Hypothalamus (tissue), 51 donors: ENCODE measurements around the gene CERT1.
"Not testable (repeated sequence)": the region's sequence is repeated elsewhere in the genome, so short reads cannot be mapped to it uniquely, and the experiment has no call there.

ENCODE experiments used
- DNase-seq, 51 donors: peaks; one replicate each; lab custom pipeline; 2025; lab: John Stamatoyannopoulos, UW

The CERT1 gene

DNA sequence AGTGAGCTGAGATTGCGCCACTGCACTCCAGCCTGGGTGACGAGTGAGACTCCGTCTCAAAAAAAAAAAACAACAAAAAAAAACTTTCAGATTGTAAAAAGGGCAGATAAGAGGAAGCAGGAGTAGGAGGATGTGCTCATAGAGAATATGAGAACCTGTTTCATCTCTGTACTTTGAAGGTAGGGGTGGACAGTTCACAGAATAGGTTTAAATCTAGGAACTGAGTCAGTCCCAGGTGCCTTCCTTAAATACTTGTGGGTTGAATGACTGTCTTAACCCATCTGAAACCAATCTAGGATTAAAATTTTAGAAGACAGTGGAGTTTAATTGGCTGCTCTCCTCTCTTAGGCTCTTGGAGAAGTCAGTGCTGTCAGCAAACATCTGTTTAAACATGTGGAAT is 12.6 kb upstream of the CERT1 start:
- no peak for DNase-seq

DNA sequence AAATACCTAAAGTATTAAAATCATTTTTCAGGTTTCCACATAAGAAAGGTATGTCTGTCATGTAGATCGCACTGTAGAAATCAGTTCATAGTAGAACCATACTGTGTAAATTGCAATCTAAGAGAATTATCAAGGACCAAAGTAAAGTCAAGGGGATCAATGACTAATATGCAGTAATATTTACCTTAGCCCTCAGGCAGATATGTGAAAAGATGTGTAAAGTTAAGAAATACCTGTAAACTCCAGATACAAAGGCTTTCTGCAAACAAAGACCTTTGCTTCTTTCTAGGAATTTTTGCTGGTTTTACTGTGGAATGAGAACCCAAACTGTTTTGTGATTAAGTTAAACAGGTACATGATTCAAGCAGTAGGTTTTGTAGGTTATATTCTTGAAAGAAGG is 11.8 kb upstream of the CERT1 start:
- no peak for DNase-seq

- no peak for DNase-seq
Measured at GRCh38 chr5:75522542-75522941, 11.1 kb upstream of the CERT1 start.

GRCh38 chr5:75522025-75522424 is 10.6 kb upstream of the CERT1 start:
- DNase-seq, result no peak

DNA sequence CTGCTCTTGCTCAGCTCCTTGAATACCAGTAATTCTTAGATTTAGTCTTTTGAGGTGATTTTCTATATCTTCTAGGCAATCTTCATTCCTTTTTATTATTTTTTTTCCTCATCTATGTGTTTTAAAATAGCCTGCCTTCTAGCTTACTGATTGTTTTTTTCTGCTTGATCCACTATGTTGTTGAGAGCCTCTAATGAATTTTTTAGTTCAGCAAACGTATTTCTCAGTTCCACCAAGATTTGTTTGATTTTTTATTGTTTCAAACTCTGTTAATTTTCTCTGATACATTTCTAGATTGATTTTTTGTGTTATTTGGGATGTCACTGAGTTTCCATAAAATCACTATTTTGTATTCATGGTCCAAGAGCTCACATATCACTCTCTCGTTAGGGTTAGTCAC is 9.8 kb upstream of the CERT1 start:
- no peak for DNase-seq

- DNase-seq, result no peak
Measured at GRCh38 chr5:75519761-75520160, 8.3 kb upstream of the CERT1 start.

DNA sequence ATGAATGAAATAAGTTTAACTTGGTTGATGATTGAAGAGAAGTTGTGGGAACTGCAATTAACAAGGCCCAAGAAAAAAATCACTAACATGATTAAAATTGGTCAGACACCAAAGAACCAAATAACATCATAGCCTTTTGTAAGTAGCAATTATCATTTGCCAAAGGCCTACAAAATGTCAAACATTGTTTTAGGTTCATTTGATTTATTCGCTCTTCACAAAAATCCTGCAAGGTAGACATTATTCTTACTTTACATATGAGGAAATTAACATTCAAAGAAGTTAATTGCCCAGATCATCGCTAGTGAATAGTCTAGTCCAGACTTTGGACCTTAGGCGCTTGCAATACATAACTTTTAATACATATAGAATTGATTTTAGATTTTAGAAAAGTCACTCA is 2.9 kb upstream of the CERT1 start:
- no peak for DNase-seq

- no peak for DNase-seq
Measured at GRCh38 chr5:75513841-75514240, 2.4 kb upstream of the CERT1 start.

DNA sequence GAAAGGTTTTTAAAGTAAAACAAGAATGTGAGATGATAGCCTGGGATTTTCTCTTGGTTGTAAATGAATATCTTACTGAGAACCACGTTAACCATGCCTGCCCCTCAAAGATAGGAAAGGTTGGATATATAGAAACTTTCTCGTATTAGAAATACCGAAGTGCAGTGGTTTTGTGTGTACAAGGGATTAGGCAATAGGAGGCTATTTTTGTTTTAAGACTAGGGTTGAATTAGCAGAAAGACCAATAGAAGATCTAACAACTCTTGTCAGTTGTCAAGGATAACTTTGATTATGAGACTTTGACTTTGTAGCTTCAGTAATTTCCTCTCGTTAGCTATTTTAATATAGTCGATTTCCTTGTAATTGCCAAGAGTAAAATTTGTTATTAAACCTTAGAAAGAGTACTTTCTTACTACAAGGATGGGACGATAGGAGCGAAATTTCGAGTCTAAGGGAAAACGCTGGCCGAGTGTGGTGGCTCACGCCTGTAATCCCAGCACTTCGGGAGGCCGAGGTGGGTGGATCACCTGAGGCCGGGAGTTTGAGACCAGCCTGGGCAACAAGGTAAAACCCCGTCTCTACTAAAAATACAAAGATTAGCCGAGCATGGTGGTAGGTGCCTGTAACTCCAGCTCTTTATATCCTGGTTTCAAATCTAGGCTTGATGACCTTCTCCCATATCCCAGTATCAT is 1.1 kb upstream of the CERT1 start:
- DNase-seq, result no peak

DNA sequence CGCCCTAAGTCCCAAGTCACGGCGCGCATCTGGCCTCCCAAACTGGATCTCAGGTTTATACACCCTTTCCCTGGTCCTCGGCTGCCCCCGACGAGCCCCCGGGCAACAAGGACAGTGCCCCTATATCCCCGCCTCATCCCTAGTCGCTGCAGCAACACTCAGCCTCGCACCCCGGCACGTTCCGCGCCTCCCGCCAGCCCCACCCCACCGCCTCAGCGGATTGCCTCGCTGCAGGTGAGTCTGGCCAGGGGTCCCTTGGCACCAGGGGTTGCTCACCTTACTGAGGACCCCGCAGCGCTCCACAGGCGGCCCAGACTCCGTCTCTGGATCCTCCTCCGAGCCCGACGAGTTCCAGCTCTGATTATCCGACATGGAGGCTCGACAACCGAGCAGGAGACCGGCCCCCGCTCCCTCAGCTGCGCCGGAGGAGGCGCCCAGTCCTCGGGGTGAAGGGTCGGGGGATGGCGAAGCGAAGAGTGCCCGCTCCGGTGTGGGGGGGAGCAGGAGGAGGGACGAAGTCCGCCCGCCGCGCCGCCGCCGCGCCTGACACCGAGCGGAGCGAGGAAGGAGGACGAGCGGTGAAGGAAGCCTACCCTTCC is 494 bp downstream of the CERT1 start:
- DNase-seq, result peak in 45 of 51 donors; percentile 14 to 83 (median 56)

- DNase-seq, result peak in 9 of 51 donors; percentile 14 to 69 (median 45)
Measured at GRCh38 chr5:75510417-75510835, 1.0 kb downstream of the CERT1 start.

DNA sequence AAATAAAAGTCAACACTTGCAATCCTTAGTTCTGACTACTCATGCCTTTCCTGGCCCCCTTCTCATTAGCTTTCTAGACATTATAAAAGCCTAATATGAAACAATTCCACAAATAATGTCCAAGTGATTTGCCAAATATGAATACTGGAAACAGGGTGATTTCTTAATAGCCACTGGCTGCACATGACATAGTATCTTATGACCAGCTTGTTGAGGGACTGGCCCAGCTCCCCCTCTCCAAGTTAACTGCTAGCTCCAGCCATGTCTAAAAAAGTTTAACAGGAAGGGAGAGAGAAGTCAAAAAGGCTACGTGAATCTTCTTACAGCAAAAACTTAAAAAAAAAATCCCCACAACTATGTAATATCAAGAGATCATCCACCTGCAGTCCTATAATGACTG is 1.5 kb downstream of the CERT1 start:
- no peak for DNase-seq

DNA sequence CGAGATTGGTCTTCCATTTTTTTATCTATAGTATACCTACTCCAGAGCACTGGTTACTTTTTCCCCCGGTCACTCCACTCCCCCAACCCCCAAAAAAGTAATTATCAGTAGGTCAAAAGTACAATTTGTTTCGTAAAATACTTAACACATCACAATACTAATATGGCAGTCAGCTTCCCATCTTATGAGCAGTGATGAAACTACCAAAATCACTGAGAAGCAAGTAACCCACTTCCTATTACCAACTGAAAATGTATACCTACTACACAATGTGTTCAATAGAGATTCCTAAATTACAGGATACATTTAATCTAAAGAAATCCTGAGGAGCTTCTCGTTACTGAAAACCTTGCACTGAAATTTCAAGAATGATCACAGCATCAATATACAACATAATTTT is 1.9 kb downstream of the CERT1 start:
- DNase-seq, result no peak

- DNase-seq, result no peak
Measured at GRCh38 chr5:75507841-75508240, 3.6 kb downstream of the CERT1 start.

DNA sequence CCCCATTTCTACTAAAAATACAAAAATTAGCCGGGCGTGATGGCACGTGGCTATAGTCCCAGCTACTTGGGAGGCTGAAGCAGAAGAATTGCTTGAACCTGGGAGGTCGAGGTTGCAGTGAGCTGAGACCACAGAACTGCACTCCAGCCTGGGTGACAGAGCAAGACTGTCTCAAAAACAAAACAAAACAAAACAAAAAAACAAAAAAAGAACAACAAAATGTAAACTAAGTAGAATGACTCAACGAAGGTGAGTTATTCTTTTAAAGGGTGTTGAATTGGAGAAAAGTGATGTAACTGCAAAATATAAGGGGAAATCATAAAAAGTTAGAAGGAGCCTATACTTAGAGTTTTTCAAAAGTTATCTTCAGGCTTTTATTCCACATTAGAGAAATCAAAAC is 6.3 kb downstream of the CERT1 start:
- DNase-seq, result not testable (repeated sequence)

DNA sequence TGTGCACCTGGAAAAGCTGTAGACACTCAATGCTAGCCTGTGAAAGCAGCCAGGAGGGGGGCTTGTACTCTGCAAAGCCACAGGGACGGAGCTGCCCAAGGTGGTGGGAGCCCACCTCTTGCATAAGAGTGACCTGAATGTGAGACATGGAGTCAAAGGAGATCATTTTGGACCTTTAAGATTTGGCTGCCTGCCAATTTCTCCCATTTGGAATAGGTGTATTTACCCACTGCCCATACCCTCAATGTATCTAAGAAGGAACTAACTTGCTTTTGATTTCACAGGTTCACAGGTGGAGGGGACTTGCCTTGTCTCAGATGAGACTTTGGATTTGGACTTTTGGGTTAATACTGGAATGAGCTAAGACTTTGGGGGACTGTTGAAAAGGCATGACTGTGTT is 12.6 kb downstream of the CERT1 start:
- not testable (repeated sequence) for DNase-seq

- DNase-seq, result no peak
Measured at GRCh38 chr5:75498208-75498777, 13.1 kb downstream of the CERT1 start.

DNA sequence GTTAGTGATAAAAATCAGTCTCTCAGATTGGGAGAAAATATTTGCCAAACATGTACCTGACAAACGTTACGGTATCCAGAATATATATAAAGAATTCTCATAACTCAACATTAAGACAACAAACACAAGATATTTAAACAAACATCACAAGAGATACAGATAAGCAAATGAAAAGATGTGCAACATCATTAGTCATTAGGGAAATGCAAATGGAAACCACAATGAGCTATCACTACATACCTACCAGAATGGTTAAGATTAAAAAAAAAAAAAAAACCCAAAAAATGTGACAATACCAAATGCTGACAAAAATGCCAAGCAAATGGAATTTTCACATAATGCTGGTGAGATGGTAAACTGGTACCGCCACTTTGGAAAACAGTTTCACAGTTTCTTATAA is 15.4 kb downstream of the CERT1 start:
- DNase-seq, result no peak

DNA sequence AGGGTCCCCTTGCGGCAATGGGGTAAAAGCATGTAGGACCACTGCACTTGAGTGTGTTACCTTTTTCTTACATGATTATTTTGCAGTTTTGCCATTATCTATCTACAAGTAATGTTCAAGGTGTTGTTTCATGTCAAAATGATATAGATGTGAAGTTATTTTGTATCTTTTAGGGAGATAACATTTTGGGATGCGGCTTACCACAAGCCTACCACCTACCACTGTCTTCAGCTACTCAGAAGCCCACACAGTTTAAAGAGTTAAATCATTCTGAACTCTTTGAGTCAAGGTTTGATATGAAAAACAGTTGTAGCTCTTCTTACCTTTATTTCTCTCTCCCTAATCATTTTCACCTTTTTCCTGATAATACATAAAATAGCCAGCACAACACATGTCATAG is 19.8 kb downstream of the CERT1 start:
- no peak for DNase-seq

- DNase-seq, result not testable (repeated sequence)
Measured at GRCh38 chr5:75489847-75490246, 21.6 kb downstream of the CERT1 start.

GRCh38 chr5:75484605-75485004 is 26.8 kb downstream of the CERT1 start:
- no peak for DNase-seq

DNA sequence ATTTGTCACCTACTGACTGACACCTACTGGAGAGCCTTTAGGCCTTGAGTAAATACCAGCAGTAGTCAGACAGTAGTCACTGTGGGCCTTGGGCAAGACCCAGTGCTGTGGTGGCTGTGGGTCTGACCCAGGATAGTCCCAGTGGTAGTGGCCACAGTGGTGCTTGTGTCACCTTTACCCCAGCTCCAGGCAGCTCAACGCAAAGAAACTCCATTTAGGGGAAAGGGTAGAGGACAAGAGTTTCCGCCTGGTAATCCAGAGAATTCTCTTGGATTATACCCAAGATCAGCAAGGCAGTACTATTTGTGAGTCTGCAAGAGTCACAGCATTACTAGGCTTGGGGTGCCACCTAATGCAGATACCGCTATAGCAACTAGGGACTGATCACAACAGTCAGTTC is 28.9 kb downstream of the CERT1 start:
- no peak for DNase-seq
